Measurements from ENCODE around the gene IL17RE. TPM values are rescaled to one million over a fixed set of nuclear protein-coding genes. Genes with fewer than 3 reads are reported as not detected.

IL17RE gene
- total and polyA plus RNA-seq, 2 of the 13 experiments (the other 11 are each of a cell fraction or from before 2014, with no cell fraction given), result 14.5 to 24.1 TPM

GRCh38 chr3:9915254-9916141 is 12.8 kb downstream of the IL17RE start (continued):
- TF ChIP-seq ONECUT2 (CRISPR knock-in tag; IDR thresholded peaks at IDR 0.05) (no peak), ZBTB26 (CRISPR knock-in tag; IDR thresholded peaks at IDR 0.05; ENCODE audit: borderline replicate concordance) (0 out of 2 replicates have a peak, but pooled peaks have one; percentile 41), NR3C1 (CRISPR knock-in tag; IDR thresholded peaks at IDR 0.05) (no peak), POLR2G (IDR thresholded peaks at IDR 0.05; ENCODE audit: low read depth, low read length) (peak; percentile 68), ZBTB8A (CRISPR knock-in tag; IDR thresholded peaks at IDR 0.05; ENCODE audit: borderline replicate concordance, low read depth) (no peak), SP4 (CRISPR knock-in tag; IDR thresholded peaks at IDR 0.05) (peak; percentile 75), ZSCAN20 (CRISPR knock-in tag; IDR thresholded peaks at IDR 0.05; ENCODE audit: borderline replicate concordance) (peak; percentile 64), PHF8 (CRISPR knock-in tag; IDR thresholded peaks at IDR 0.05) (peak; percentile 52; the same call in 1 of the 2 replicates), SPEN (CRISPR knock-in tag; IDR thresholded peaks at IDR 0.05; ENCODE audit: low read depth) (peak; percentile 17; the same call in 1 of the 2 replicates), ZSCAN21 (CRISPR knock-in tag; IDR thresholded peaks at IDR 0.05; ENCODE audit: borderline replicate concordance) (peak; percentile 77; the same call in 1 of the 2 replicates), REPIN1 (CRISPR knock-in tag; IDR thresholded peaks at IDR 0.05; ENCODE audit: borderline replicate concordance, low read depth) (peak; percentile 57; the same call in 1 of the 2 replicates), SALL2 (CRISPR knock-in tag; IDR thresholded peaks at IDR 0.05) (no peak; the same call in 1 of the 2 replicates), CBX1 (IDR thresholded peaks at IDR 0.05; ENCODE audit: low read depth) (no peak), HOXA9 (CRISPR knock-in tag; IDR thresholded peaks at IDR 0.05; ENCODE audit: borderline replicate concordance) (peak; percentile 87; the same call in 1 of the 2 replicates), SMARCE1 (IDR thresholded peaks at IDR 0.05; ENCODE audit: borderline replicate concordance) (no peak), MYPOP (CRISPR knock-in tag; IDR thresholded peaks at IDR 0.05) (peak; percentile 86), MAZ (IDR thresholded peaks at IDR 0.05; ENCODE audit: borderline replicate concordance, low read depth, low read length) (no peak), MAZ (CRISPR knock-in tag; IDR thresholded peaks at IDR 0.05; ENCODE audit: low read depth) (peak; percentile 72), TAF1 (CRISPR knock-in tag; IDR thresholded peaks at IDR 0.05) (peak; percentile 67), ZNF776 (CRISPR knock-in tag; IDR thresholded peaks at IDR 0.05) (peak; percentile 75; the same call in 1 of the 2 replicates), TCF12 (IDR thresholded peaks at IDR 0.05) (no peak), TCF12 (CRISPR knock-in tag; IDR thresholded peaks at IDR 0.05) (peak; percentile 90; the same call in 1 of the 2 replicates), SOX5 (CRISPR knock-in tag; IDR thresholded peaks at IDR 0.05; ENCODE audit: borderline replicate concordance) (0 out of 2 replicates have a peak, but pooled peaks have one; percentile 31), RFXAP (CRISPR knock-in tag; IDR thresholded peaks at IDR 0.05; ENCODE audit: borderline replicate concordance) (peak; percentile 81; the same call in 1 of the 2 replicates), GMEB1 (CRISPR knock-in tag; IDR thresholded peaks at IDR 0.05; ENCODE audit: borderline replicate concordance) (no peak), ZNF567 (CRISPR knock-in tag; IDR thresholded peaks at IDR 0.05; ENCODE audit: borderline replicate concordance) (peak; percentile 6; the same call in 1 of the 2 replicates)

All from HepG2 (cell line).